Right lobe of liver (tissue), 6 donors: Measurements from ENCODE around the gene CNTN6. TPM values are rescaled to one million over a fixed set of nuclear protein-coding genes. Genes with fewer than 3 reads are reported as not detected.

Source experiments
- ATAC-seq, 4 donors: fragments of 200-7000 bp; cut with Tn5 transposase; one replicate each; pipeline ENCODE4 v1.9.1; 2020; ENCODE audit warnings: mild to moderate bottlenecking in 4 of 4, moderate library complexity in 4 of 4
- DNase-seq, 3 donors: peaks; one replicate each; pipeline ENCODE4 v3.0.0-alpha.2; 2020
- H3K27ac ChIP-seq, 3 donors: fragments of 200-600 bp; one replicate each; pipeline ENCODE4 v1.8.0; 2022
- H3K27me3 ChIP-seq, 2 donors: fragments of 200-600 bp; one replicate each; pipeline ENCODE4 v1.8.0; 2022
- H3K36me3 ChIP-seq, 4 donors: fragments of 200-600 bp; sonication (generic) in 1 of 4; one replicate each; pipeline versions ENCODE4 v1.5.1 to v1.8.0; 2017 to 2022; ENCODE audit warnings: control low read depth in 1 of 4
- H3K4me1 ChIP-seq, 4 donors: fragments of 200-600 bp; sonication (generic) in 1 of 4; one replicate each; pipeline versions ENCODE4 v1.5.1 to v1.8.0; 2017 to 2022; ENCODE audit warnings: control low read depth in 1 of 4
- H3K4me3 ChIP-seq, 3 donors: fragments of 200-600 bp; one replicate each; pipeline ENCODE4 v1.8.0; 2022
- H3K9me3 ChIP-seq, 4 donors: fragments of 200-600 bp; sonication (generic) in 1 of 4; one replicate each; pipeline versions ENCODE4 v1.5.1 to v1.8.0; 2017 to 2022; ENCODE audit warnings: control low read depth in 1 of 4
- POLR2A ChIP-seq: fragments of 450-650 bp; IDR thresholded peaks from one replicate; pipeline ENCODE4 v1.6.1; 2017; ENCODE audit warnings: antibody characterized with exemption, mild to moderate bottlenecking
- WGBS: methylation state at CpG from one replicate; pipeline ENCODE4 v1.1.6; 2018; ENCODE audit warnings: low coverage, low lambda C conversion rate; ENCODE audit not compliant: insufficient coverage; ENCODE audit errors: missing lambda C conversion rate; 5-methylcytosine and 5-hydroxymethylcytosine counted together
- intact Hi-C, 2 donors: fragments of 100-400 bp; cut with DNase I; formaldehyde crosslinking; loops; one replicate each; pipeline versions ENCODE4 v1.11.2 to v1.14.1; 2022
- total RNA-seq, 6 experiments: library from RNA; depleted of rRNA in 2 of 6; stranded (reverse); fragments of >200 nt in 2 of 6; fragmentation: NEBNext Ultra II Directional in 3 of 6; extraction: Animal tissue kit (Norgen Biotek cat#: 25700) in 3 of 6; gene quantifications; one replicate each; pipeline versions ENCODE4 v1.1.0 to v1.2.4, GENCODE V29; 2016 to 2023
- TF ChIP-seq, protein P1 (sequence below), 4 donors: fragments of 200-600 bp in 3 of 4; fragments of 450-650 bp in 1 of 4; IDR thresholded peaks; one replicate each; pipeline versions ENCODE4 v1.5.1 to v1.8.0; 2016 to 2022; ENCODE audit warnings: antibody characterized with exemption in 4 of 4, mild to moderate bottlenecking in 2 of 4
- donor health status: DM: no; HTN: yes; CAD: no.
- donor health status: DM: no; HTN: no; CAD: no.
- donor health status: DM: no; HTN: no; CAD: no.
- donor health status: DM: no; HTN: yes; CAD: no.
- donor health status: DM: no; HTN: yes; CAD: no.

CNTN6 gene
- total RNA-seq, 6 experiments from 2014 or later = not detected

DNA sequence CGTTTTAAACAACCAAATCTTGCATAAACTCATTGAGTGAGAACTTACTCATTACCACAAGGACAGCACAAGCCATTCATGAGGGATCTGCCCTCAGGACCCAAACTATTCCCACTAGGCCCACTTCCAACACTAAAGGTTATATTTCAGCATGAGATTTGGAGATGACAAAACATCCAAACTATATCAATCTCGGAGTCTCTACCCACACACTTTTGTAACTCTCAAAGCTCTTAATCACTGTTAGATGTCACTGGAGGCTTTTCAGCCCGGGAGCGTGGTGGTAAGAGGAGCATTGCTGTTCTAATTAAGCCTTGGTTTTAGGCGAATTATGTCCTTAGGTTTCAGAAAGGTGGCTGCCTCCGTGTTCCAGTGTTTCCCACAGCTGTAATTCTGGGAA, 86.3 kb downstream of the CNTN6 start:
- no peaks in the 10 kb centered on the region for H3K36me3 ChIP-seq

GRCh38 chr3:1183320-1184048, 90.7 kb downstream of the CNTN6 start:
- Histone ChIP-seq H3K27ac (no peak overlapping the region), H3K36me3 (no peaks in the 10 kb centered on the region), H3K27me3 (no peaks in the 10 kb centered on the region), H3K4me1 (no peaks in the 10 kb centered on the region), H3K9me3 (no peaks in the 10 kb centered on the region), H3K4me3 (no peak overlapping the region)
- 63% methylated on average over 4 of the region's 4 CpGs for WGBS
- intact Hi-C loops = no loop called here
- ATAC-seq = no peak
- TF ChIP-seq POLR2A = no peak
- TF ChIP-seq, protein P1, sequence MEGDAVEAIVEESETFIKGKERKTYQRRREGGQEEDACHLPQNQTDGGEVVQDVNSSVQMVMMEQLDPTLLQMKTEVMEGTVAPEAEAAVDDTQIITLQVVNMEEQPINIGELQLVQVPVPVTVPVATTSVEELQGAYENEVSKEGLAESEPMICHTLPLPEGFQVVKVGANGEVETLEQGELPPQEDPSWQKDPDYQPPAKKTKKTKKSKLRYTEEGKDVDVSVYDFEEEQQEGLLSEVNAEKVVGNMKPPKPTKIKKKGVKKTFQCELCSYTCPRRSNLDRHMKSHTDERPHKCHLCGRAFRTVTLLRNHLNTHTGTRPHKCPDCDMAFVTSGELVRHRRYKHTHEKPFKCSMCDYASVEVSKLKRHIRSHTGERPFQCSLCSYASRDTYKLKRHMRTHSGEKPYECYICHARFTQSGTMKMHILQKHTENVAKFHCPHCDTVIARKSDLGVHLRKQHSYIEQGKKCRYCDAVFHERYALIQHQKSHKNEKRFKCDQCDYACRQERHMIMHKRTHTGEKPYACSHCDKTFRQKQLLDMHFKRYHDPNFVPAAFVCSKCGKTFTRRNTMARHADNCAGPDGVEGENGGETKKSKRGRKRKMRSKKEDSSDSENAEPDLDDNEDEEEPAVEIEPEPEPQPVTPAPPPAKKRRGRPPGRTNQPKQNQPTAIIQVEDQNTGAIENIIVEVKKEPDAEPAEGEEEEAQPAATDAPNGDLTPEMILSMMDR (IDR thresholded peaks at IDR 0.05) = no peak
- no peak for DNase-seq

More for the DNA sequence above, 86.3 kb downstream of the CNTN6 start:
- H3K27ac ChIP-seq = no peak overlapping the region
- no peaks in the 10 kb centered on the region for H3K27me3 ChIP-seq
- intact Hi-C loops = no loop called here
- no peak for TF ChIP-seq POLR2A
- TF ChIP-seq, protein P1 (IDR thresholded peaks at IDR 0.05) = no peak
- H3K4me1 ChIP-seq = no peaks in the 10 kb centered on the region
- H3K4me3 ChIP-seq = no peak overlapping the region
- H3K9me3 ChIP-seq = no peaks in the 10 kb centered on the region
- DNase-seq (no peak), ATAC-seq (no peak)
- WGBS = 26% methylated on average over 6 of the region's 6 CpGs

DNA sequence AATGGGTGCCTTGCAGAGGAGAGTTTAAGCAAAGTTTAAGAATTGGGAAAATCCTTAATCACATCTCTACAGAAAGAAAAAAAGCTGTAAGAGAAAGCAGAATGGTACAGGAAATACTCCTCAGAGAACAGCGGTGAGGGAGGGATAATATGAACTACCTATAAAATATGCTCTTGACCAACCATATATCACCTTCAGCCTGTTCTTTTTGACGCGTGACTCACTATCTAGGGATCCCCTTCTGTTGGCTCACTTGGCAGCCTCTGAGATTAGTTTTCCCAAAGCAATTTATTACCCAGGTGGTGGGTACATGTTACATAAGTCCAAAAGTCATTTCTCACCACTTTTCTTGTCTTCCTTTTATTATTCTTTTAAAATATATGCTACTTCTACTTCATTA, 97.7 kb downstream of the CNTN6 start:
- Histone ChIP-seq H3K4me1 (no peaks in the 10 kb centered on the region), H3K9me3 (no peaks in the 10 kb centered on the region), H3K36me3 (no peaks in the 10 kb centered on the region), H3K27me3 (no peaks in the 10 kb centered on the region), H3K4me3 (no peak overlapping the region), H3K27ac (no peak overlapping the region)
- DNase-seq (no peak), ATAC-seq (no peak)
- intact Hi-C loops = no loop called here
- TF ChIP-seq, protein P1 (IDR thresholded peaks at IDR 0.05) = no peak
- TF ChIP-seq POLR2A = no peak
- WGBS = 49% methylated on average over 3 of the region's 3 CpGs

- Histone ChIP-seq H3K27ac (no peak overlapping the region), H3K4me1 (no peaks in the 10 kb centered on the region), H3K27me3 (no peaks in the 10 kb centered on the region), H3K36me3 (no peaks in the 10 kb centered on the region), H3K9me3 (no peaks in the 10 kb centered on the region), H3K4me3 (no peak overlapping the region)
- TF ChIP-seq, protein P1 (IDR thresholded peaks at IDR 0.05) = no peak
- no peak for TF ChIP-seq POLR2A
- ATAC-seq = no peak
- WGBS = 0% methylated on average over 1 of the region's 1 CpG
- no peak for DNase-seq
- intact Hi-C loops = no loop called here
Observed at GRCh38 chr3:1191026-1191425, 98.2 kb downstream of the CNTN6 start.
